ENCODE measurements around the gene ZNF567.
"Not testable (repeated sequence)": the region's sequence is repeated elsewhere in the genome, so short reads cannot be mapped to it uniquely, and the experiment has no call there.

The ZNF567 gene

DNA sequence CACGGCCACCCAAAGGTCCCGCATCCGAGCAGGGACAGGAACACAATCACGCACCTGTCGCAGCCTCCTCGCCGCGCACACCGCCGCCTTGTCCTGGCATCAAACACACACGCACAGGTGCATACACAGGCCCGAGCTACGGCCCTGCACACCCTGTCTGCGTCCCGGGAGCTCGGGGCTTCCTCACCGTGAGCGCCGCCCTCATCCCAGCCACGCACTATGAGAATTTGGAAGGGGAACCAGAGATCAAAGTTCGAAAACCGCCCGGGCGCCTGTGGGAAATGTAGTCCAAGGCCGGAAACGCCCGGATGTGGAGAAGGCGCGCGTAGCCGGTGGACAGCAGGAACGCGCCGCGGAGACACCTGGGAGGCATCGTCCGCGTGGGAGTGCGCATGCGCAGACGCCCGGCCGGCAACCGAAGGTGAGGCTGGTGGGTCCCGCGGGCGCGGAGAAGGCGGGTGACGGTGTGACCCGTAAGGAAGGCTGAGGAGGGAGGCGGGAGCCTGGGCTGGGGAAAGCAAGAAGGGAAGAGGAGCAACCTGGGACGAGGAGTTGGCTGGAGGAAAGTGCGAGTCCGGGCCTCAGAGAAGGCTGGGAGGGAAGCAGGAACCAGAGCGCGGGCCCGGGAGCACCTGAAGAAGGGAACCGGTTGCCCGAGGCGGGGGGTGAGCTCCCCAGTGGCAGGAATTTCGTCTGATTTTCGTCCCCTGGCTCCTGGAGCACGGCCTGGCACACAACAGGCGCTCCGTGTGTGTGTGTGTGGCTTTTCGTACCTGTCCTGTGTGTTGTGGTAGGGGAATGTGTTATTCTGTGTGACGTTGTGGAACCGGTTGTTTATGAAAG is at the start of gene ZNF567:
ZNF567 (plus strand) TSS at position 399 of the 843 bp plus-strand sequence. CDS start 7,256 bp downstream, outside the sequence.
- peak; percentile 94 for DNase-seq (ENCODE audit: low read depth)

DNA sequence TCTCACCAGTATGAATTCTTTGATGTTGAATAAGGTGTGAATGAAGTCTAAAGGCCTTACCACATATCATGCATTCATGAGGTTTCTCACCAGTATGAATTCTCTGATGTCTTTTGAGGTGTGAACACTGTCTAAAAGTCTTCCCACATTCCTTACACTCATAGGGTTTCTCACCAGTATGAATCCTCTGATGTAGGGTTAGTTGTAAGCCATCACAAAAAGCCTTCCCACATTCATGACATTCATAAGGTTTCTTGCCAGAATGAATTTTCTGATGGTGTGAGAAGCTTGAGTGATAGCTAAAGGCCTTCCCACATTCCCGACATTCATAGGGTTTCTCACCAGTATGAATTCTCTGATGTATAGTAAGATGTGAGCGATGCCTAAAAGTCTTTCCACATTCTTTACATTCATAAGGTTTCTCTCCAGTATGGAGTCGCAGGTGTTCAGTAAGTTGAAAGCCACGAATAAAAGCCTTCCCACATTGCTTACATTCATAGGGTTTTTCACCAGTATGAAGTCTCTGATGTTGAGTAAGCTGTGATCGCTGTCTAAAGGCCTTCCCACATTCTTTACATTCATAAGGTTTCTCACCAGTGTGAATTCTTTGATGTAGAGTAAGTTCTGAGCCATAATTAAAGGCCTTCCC is 48.4 kb upstream of the ZNF567 start:
- DNase-seq (ENCODE audit: low read depth): no peak

DNA sequence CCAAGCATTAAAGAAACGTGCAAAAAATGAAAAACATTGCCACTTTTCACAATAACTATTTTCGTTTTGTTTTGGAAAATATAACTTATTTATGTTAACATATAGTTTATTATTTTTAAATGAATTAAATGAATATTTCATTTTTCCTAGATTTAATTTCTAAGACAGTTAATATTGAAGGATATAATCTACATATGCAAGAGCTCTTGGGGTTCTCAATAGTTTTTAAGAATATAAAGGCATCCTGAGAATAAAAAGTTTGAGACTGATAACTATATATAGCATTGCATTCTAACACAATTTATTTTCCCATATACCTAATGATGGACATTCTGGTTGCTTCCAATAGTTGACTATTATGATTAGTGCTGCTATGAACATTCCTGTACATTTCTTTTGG is 40.7 kb upstream of the ZNF567 start:
- DNase-seq (ENCODE audit: low read depth): no peak

DNA sequence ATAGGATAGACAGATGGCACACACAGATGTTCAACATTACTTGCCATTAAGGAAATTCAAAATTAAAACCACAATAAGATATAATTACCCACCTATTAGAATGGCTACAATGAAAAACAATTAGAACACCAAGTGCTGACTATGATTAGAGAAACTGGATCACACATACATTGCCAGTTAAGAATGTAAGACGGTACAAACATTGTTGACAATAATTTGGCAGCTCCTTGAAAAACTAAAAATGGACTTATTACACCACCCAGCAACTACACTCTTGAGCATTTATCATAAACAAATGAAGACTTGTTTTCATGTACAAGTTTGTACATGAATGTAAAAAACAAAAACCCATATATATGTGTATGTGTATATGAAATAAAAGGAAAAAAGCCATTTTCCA is 34.5 kb upstream of the ZNF567 start:
- no peak for DNase-seq (ENCODE audit: low read depth)

DNA sequence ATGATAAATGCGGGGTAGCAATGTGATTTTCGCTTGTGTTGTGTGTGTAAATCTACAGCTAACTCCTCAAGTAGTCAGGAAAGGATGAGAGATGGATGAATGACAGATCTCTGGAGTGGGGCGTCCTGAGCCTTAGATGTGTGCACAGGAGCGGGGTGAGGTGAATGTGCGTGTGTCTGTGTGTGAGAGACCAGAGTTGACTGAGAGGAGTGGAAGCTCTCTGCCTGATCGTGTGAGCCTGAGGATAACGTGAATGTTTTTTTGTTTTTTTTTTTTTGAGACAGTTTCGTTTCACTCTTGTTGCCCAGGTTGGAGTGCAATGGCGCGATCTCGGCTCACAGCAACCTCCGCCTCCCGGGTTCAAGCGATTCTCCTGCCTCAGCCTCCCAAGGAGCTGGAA is 21.6 kb upstream of the ZNF567 start:
- DNase-seq (ENCODE audit: low read depth): no peak

DNA sequence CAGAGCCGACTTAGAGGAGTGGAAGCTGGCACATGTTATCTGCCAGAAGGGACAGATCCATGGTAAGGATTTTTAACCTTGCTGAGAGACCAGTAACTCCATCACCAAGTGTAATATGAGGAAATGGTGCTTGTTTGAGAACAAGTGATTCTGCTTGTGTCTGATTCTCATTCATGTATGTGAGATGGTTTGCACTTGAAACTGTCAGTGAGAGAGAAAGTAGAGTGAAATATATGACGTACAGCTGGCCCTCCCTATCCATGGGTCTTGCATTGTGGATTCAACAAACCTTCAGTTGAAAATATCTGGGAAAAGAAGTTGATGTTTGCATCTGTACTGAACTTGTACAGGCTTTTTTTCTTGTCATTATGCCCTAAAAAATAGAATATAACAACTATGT is 18.8 kb upstream of the ZNF567 start:
- no peak for DNase-seq (ENCODE audit: low read depth)

DNA sequence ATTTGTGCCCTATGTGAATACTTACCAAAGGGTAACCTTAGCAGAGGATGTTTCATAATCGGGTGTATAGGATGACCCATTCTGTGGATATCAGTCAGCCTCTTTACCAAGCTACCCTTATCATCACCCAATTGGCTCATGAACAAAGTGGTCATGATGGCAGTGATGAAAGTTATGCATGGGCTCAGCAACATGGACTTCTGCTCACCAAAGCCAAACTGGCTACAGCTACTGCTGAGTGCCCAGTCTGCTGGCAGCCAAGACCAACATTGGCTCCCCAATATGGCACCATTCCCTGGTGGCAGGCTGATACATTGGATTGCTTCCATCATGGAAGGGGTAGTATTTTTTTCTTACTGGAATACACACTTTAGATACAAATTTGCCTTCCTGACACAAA is 15.0 kb upstream of the ZNF567 start:
- DNase-seq (ENCODE audit: low read depth): no peak

DNA sequence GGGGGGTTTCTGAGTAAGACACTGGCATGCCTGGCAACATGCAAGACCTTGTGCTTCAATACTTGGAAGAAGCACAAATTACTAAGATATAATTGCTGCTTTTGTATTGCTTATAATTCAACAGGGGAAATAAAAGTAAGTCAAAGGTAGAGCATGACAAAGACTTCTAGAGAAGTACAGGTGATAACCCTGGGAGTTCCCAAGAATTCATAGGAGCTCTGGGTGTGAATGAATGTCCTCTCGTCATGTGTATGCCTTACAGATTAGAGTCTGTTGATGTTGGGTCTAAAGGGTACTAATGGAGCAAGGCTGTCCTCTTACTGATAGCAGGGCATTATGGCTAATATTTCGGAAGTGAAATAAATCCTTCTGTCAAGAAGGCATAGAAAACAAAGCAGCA is 13.2 kb upstream of the ZNF567 start:
- no peak for DNase-seq (ENCODE audit: low read depth)

DNA sequence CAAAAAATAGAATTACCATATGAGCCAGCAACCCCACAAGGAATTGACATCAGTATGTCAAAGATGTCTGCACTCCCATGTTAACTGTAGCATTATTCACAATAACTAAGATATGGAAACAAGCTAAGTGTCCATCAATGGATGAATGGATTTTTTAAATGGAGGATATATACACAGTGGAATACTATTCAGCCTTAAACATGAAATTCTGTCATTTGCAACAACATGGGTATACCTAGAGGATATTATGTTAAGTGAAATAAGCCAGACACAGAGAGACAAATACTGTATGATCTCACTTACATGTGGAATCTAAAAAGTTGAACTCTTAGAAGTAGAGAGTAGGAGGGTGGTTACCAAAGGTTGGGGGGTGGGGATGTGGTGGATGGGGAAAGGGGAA is 8.0 kb upstream of the ZNF567 start:
- DNase-seq (ENCODE audit: low read depth): no peak

DNA sequence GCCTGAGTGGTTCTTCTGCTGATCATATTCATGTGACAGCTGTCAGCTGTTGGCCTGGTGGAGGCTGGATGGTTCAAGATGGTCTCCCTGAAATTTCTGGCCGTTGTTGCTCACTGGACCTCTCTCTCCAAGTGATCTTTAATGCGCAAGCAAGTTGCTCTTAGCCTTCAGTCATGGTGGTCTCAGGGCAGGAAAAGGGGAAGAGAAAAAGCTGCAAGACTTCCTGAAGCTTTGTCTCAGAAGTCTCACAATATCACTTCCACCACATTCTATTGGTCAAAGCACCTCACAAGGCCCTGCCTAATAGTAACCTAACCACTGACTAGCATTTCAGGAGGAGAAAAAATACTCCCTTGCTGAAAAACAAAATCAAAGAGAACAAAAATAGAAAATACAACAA is 1.6 kb upstream of the ZNF567 start:
- no peak for DNase-seq (ENCODE audit: low read depth)

DNA sequence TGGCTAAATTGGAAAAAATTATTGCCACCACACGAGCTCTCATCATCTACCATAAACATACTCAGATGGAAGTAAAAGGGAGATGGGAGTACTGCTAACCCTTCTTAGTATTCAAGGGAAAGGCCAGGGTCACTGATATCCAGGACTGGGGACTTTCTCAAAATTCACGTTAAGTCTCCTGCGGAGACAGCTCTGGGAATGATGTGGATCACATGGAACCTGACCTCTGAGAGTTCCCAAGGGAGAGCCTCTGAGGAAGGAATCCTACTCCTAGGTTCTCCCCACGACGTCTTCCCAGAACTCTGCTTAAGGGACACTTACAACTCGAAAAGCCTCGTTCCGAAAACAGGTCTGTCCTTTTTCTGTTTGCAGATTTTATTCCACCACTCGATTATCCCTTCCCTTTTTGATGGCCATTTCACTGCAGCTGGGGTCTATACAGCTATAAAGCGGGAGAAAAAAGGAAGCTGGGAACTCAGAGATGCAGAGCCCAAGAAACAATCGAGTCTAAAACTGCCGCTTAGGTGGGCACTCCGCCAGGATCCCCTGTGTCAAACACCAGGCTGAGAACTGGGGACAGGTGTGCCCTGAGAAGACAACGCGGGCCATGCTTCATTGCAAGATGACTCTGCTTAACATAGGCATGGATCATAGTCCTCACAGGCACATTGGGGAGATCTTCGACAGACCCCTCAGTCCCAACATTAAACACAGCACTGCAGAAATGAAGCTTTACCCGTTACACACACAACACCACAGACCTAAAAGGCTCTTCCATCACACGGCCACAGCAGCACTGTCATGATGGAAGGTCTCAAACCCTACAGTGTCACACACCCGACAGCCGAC is 823 bp upstream of the ZNF567 start:
- peak; percentile 4 for DNase-seq (ENCODE audit: low read depth)

DNA sequence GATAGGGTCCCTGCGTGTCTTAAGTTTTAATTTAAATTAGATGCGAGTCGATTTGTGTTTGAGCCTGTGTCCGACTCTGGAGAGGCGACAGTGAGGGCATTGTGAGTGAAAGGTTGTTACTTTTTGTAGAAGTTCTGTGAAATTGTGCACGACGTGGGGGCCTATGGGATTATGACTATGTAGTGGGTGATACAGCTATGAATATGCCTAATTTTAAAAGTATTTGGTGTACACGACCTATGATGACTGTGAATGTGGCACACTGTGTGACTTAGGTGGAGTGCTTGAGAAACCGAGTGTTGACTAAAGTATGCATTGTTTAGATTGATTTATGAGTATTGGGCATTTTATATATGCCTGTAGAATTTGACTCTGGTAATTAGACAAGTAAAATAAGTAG is 646 bp downstream of the ZNF567 start:
- no peak for DNase-seq (ENCODE audit: low read depth)

DNA sequence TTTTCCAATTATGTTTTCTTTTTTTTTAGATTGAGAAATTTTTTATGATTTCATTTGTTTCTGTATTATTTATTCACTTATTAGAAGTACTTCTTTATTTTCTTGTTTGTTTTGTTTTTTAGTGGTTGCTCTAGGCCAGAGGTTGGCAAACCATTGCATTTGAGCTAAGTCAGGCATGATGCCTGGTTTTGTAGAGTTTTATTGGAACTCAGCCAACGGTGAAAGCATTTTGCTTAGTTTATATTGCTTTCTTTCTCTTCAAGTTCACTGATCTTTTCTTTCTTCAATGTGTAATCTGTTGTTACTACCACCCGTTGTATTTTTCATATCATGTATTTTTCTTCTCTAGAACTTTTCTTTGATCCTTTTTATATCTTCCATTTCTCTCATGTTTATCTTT is 19.7 kb downstream of the ZNF567 start:
- DNase-seq (ENCODE audit: low read depth): no peak

DNA sequence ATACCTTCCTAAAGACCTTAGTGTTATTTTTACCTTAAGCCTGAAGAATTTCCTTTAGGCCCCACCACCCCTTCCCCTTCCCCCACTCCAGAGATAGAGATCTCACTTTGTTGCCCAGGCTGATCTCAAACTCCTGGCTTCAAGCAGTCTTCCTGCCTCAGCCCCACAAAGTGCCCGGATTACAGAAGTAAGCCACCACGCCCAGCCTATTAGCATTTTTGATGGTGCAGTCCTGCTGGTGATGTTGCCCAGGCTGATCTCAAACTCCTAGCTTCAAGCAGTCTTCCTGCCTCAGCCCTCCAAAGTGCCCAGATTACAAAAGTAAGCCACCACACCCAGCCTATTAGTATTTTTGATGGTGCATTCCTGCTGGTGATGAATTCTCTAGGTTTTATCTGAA is 22.0 kb downstream of the ZNF567 start:
- no peak for DNase-seq (ENCODE audit: low read depth)

DNA sequence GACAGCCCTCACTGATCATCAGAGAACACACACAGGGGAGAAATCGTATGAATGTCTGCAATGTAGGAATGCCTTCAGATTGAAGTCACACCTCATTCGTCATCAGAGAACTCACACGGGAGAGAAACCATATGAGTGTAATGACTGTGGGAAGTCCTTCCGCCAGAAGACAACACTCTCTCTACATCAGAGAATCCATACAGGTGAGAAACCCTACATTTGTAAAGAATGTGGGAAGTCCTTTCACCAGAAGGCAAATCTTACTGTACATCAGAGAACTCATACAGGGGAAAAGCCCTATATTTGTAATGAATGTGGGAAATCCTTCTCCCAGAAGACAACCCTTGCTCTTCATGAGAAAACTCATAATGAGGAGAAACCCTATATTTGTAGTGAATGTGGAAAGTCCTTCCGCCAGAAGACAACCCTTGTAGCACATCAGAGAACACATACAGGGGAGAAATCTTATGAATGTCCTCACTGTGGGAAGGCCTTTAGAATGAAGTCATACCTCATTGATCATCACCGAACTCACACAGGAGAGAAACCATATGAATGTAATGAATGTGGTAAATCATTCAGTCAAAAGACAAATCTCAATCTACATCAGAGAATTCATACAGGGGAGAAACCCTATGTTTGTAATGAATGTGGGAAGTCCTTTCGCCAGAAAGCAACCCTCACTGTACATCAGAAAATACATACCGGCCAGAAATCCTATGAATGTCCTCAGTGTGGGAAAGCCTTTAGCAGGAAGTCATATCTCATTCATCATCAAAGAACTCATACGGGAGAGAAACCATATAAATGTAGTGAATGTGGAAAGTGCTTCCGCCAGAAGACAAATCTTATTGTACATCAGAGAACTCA is 32.5 kb downstream of the ZNF567 start:
- no peak for DNase-seq (ENCODE audit: low read depth)

DNA sequence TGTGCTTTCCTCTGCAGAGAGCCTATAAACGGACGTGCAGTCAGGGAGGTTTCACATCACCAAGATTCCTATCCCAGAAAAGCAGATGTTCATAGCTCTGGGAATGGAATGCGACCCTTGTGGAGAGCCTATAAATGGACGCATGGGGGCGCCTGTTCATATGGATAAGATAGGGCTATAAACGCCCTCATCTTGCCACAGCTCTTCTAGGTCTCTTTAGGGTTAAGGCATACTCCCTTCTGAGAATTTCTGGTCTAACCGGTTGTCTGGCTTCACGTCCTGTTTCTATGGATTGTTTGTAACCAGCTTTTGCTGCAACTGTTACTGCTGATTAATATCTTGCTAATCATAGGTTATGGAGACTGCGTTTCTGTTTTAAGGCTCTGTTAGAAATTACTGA is 48.8 kb downstream of the ZNF567 start:
- not testable (repeated sequence) for DNase-seq (ENCODE audit: low read depth)

DNA sequence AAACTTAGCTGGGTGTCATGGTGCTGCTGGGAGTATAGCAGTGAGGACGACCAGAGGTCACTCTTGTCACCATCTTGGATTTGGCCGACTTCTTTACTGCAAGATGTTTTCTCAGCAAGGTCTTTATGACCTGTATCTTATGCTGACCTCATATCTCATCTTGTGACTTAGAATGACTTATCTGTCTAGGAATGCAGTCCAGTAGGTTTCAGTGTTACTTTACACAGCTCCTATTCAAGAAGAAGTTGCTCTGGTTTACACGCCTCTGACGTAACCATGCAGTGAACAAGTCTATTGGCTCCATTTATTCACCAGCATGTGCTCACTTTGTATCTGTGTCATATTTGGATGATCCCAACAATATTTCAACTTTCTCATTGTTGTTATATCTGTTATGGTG is 58.5 kb downstream of the ZNF567 start:
- DNase-seq (ENCODE audit: low read depth): no peak

DNA sequence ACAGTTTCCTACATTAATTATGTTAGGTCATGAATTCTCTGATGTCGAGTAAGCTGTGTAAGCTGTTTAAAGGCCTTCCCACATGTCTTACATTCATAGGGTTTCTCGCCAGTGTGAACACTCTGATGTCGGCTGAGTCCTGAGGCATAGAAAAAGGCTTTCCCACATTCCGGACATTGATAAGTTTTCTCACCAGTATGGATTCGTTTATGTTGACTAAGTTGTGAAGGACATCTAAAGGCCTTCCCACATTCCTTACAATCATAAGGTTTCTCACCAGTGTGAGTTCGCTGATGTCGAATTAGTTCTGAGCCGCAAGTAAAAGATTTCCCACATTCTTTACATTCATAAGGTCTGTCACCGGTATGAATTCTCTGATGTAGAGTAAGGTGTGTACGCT is 60.3 kb downstream of the ZNF567 start:
- DNase-seq (ENCODE audit: low read depth): no peak

DNA sequence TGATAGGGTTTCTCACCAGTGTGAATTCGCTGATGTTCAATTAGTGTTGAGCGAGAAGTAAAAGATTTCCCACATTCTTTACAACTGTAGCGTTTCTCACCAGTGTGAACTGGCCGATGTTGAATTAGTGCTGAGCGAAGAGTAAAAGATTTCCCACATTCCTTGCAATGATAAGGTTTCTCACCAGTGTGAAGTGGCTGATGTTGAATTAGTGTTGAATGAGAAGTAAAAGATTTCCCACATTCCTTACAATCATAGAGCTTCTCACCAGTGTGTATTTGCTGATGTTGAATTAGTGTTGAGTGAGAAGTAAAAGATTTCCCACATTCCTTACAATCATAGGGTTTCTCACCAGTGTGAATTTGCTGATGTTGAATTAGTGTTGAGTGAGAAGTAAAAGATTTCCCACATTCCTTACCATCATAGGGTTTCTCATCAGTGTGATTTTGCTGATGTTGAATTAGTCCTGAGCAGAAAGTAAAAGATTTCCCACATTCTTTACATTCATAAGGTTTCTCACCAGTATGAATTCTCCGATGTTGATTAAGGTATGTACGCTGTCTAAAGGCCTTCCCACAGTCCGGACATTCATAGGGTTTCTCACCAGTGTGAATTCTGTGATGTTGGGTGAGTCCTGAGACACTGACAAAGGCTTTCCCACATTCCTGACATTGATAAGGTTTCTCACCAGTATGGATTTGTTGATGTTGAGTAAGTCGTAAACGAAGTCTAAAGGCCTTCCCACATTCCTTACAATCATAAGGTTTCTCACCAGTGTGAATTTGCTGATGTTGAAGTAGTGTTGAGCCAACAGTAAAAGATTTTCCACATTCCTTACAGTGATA is 61.2 kb downstream of the ZNF567 start:
- DNase-seq (ENCODE audit: low read depth): no peak

DNA sequence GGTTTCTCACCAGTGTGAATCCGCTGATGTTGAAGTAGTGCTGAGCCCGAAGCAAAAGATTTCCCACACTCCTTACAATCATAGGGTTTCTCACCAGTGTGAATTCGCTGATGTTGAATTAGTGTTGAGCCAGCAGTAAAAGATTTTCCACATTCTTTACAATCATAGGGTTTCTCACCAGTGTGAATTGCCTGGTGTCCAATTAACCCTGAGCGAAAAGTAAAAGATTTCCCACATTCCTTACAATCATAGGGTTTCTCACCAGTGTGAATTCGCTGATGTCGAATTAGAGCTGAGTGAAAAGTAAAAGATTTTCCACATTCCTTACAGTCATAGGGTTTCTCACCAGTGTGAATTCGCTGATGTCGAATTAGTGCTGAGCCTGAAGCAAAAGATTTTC is 62.2 kb downstream of the ZNF567 start:
- not testable (repeated sequence) for DNase-seq (ENCODE audit: low read depth)
